ENCODE measurements around the gene PFKL.
"Not testable (repeated sequence)": the region's sequence is repeated elsewhere in the genome, so short reads cannot be mapped to it uniquely, and the experiment has no call there.

PFKL gene

DNA sequence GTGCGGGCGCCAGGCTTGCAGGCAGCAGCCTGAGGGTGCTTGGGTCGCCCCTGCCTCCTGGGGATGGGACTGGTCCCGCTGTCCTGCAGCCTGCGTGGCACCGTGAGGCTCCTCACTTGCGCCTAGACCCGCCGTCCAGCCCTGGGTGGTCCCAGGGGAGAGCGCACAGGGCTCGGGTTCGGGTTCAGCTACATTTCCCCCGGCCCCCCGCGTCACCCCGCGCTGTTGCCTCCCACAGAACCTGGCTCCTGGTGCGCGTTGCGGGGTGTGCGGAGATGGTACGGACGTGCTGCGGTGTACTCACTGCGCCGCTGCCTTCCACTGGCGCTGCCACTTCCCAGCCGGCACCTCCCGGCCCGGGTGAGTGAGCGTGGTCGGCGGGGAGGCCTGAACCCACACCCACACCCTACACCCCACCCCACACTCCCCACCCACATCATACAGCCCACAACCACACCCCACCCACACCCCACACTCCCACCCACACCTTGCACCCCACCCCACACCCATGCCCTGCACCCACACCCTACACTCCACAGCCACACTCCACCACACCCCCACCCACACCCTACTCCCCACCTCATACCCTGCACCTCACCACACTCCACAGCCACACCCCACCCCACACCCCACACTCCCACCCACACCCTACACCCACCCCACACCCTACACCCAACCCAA lies 6.2 kb upstream of the PFKL start:
- H3K4me3 ChIP-seq (ENCODE audit: low read depth, low read length), result no peak overlapping the region

DNA sequence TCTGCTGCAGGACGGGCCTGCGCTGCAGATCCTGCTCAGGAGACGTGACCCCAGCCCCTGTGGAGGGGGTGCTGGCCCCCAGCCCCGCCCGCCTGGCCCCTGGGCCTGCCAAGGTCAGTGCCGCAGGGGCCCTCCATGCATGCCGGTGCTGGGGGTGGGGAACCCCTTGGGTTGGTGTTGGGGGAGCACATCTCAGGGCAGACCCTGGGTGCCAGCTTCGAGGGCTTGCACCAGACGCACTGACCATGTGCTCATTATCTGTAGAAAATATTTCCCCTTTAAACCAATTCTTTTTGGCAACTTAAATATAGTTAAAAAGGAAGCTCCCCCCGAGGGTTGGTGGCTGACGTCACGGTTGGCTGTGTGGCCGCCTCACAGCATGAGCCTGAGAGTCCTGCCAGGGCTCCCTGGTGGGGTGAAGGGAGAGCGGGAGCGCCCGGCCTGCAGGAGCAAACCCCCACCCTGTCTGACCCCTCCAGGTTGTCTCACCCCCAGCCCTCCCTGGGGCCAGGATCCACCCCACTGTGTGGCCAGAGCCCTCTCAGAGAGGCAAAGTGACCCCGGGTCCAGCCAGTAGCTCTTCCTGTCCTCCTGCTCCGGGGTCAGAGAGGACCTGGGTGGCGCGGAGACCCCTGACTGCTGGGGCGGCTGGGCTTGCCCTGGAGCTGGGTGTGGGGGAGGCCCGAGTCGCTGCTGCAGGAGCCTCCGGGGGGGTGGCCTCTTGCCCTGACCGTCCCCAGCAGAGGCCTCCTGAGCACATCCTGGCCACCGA lies 5.3 kb upstream of the PFKL start:
- H3K4me3 ChIP-seq (ENCODE audit: low read depth, low read length), result no peak overlapping the region

DNA sequence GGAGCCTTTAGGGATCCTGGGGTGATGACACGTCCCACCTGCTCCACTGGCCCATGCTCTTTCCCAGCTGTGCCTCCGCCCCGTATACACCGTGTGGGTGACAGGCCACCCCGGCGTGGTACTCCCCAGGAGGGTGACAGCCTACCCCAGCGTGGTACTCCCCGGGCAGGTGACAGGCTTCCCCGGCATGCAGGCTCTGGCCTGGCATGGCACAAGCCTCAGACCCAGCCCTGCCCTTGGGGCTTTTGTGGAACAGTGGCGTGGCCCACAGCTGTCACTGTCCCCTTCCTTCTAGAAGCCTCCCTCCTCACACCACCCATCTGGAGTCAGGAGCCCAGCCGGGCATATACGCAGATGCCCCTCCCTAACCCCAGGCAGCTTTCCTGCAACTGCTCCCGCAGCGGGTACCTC lies 4.7 kb upstream of the PFKL start:
- H3K4me3 ChIP-seq (ENCODE audit: low read depth, low read length), result no peak overlapping the region

DNA sequence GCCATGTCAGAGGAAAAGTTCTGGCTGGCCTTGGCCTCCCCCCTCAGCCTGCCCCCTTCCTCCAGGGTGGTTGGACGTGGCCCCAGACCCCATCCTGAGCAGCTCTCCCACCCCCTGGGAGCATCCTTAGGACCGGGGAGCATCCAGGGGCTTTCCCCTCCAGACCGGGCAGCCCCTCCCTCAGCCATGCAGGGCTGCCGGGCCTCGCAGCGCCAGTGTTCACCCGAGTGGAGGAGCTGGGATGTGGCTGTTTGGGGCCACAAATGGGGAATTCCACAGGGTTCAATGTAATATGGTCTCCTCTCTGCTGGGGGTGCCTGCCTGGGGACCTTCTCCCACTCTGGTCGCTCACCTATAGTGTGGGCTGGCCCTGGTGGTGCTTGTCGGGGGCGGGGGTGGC lies 4.2 kb upstream of the PFKL start:
- no peak overlapping the region for H3K4me3 ChIP-seq (ENCODE audit: low read depth, low read length)

DNA sequence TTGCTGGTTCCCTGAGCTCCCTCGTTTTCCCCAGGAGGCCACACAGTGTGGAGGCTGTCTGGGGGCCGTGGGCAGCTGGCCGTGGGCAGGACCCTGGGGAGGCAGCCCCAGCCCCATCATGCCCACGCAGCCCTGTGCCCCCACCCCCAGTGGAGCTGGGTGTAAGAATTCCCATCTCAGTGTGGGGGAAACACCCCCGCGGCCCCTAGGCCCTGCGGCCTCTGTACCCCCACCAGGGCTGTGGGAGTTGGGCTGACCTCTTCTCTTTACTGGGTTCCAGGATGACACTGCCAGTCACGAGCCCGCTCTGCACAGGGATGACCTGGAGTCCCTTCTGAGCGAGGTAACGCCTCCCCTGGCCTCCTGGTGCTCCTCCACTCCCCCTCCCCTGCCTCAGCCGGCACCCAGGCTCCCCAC lies 3.7 kb upstream of the PFKL start:
- no peak overlapping the region for H3K4me3 ChIP-seq (ENCODE audit: low read depth, low read length)

DNA sequence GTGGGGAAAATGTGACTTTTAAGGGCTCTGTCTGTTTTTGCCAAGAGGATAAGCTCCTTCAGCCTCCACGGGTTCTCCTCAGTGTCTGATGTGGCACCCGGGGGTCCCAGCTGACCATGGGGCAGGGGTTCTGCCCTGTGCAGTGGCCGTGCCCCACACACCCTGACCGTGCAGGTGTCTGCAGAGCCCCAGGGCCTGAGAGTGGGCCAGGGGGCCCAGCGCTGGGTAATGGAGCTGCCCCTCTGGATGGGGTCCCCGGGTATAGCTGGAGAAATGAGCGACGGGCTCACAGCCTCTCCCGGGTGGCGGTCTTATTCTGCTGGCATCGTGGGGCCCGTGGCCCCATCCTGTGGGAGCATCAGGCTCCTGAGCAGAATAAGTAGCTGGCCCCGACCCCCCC lies 2.9 kb upstream of the PFKL start:
- H3K4me3 ChIP-seq (ENCODE audit: low read depth, low read length), result no peak overlapping the region

DNA sequence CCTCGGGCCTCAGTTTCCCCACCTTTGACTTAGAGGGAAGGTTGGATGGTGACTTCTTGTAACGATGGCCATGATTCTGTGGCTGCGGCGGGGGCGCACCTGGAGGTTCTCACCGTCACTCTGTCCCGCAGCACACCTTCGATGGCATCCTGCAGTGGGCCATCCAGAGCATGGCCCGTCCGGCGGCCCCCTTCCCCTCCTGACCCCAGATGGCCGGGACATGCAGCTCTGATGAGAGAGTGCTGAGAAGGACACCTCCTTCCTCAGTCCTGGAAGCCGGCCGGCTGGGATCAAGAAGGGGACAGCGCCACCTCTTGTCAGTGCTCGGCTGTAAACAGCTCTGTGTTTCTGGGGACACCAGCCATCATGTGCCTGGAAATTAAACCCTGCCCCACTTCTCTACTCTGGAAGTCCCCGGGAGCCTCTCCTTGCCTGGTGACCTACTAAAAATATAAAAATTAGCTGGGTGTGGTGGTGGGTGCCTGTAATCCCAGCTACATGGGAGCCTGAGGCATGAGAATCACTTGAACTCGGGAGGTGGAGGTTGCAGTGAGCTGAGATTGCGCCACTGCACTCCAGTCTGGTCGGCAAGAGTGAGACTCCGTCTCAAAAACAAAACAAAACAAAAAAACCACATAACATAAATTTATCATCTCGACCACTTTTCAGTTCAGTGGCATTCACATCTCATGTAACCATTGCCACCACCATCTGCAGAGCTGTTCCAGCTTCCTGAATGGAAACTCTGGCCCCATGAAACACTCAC lies 2.1 kb upstream of the PFKL start:
- H3K4me3 ChIP-seq (ENCODE audit: low read depth, low read length), result no peak overlapping the region

- H3K4me3 ChIP-seq (ENCODE audit: low read depth, low read length), result no peak overlapping the region
Measured at GRCh38 chr21:44298301-44298700, 1.6 kb upstream of the PFKL start.

DNA sequence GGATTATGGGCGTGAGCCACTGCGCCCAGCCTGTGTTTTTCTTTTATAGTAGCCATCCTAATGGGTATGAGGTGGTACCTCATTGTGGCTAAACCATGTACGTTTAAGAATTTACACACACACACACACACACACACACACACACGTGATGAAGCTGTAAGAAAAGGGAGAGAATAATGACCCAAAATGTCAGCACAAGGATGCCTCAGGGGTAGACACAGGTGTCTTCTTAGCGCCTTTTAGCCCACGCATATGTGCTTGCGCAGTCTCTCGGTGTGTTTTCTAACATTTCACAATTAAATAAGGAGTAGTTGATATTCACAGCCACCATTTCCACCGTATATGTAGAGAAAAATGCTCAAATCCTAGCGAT lies 782 bp upstream of the PFKL start:
- peak overlapping the region; percentile 56 for H3K4me3 ChIP-seq (ENCODE audit: low read depth, low read length)

GRCh38 chr21:44300262-44300959 lies 558 bp downstream of the PFKL start:
- peak overlapping the region; percentile 56 for H3K4me3 ChIP-seq (ENCODE audit: low read depth, low read length)

- no peak overlapping the region for H3K4me3 ChIP-seq (ENCODE audit: low read depth, low read length)
Measured at GRCh38 chr21:44301141-44301540, 1.3 kb downstream of the PFKL start.

DNA sequence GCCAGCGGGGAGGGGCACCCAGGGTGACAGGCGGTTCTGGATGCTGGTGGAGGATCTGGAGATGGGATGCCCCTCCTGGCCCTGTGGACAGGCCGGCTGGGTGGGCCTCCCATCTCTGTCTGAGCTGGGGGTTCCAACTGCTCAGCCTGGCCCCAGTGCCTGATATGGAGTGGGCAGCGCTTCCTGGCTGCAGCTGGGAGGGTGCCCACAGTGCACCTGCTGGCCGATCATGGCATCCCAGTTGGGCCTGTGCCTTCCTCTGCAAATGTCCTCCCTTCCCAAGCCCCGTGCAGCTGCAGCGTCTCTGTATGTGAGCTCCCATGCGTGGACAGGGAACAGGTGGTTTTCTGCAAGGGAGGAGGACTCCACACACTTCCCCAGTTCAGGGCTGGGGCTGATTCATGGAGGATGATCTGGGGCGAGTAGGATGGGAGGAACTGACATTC lies 2.1 kb downstream of the PFKL start:
- no peak overlapping the region for H3K4me3 ChIP-seq (ENCODE audit: low read depth, low read length)

GRCh38 chr21:44302573-44303401 lies 2.9 kb downstream of the PFKL start:
- H3K4me3 ChIP-seq (ENCODE audit: low read depth, low read length), result not testable (repeated sequence)

GRCh38 chr21:44303490-44303981 lies 3.7 kb downstream of the PFKL start:
- H3K4me3 ChIP-seq (ENCODE audit: low read depth, low read length), result no peak overlapping the region

DNA sequence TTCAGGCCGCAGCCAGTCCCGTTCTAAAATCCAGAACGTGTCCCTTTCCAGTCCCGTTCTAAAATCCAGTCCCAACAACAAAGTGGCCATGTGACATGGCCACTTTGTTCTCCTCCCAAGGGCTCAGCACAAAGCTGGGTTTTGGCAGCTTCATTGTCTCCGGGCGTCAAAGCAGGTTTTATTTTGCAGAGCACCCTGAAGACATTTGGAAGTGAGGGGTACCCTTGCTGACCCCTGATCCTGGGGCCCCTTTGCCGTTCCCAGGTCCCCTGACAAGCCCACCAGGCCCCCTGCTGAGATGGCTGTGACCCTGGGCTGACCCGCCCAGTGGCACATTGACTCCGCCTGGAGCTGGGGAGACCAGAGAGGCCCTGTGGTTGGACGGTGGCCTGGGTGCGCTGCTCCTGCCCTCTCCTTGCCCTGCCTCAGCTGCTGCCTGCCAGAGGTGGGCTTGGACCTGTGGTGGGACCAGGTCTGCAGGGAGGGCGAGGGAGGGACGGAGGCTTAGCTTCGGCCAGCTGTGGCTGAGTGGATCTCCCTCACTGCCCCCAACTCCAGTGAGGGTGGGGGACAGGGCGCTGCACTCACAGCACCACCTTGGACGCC lies 4.3 kb downstream of the PFKL start:
- no peak overlapping the region for H3K4me3 ChIP-seq (ENCODE audit: low read depth, low read length)

- H3K4me3 ChIP-seq (ENCODE audit: low read depth, low read length), result no peak overlapping the region
Measured at GRCh38 chr21:44304877-44305293, 5.0 kb downstream of the PFKL start.

GRCh38 chr21:44305691-44306090 lies 5.8 kb downstream of the PFKL start:
- no peak overlapping the region for H3K4me3 ChIP-seq (ENCODE audit: low read depth, low read length)

GRCh38 chr21:44306936-44307704 lies 7.3 kb downstream of the PFKL start:
- no peak overlapping the region for H3K4me3 ChIP-seq (ENCODE audit: low read depth, low read length)
